Fibroblast of lung (primary cell): ENCODE results near the gene TMEM178B.

Source experiments
- CTCF ChIP-seq, 2 donors: IDR thresholded peaks in 1 of 2; conservative IDR thresholded peaks in 1 of 2; 1 replicate in 1 of 2; 2 replicates in 1 of 2; pipeline ENCODE4 v1.5.1; 2011 to 2012; ENCODE audit warnings: low read length in 2 of 2, control low read depth in 1 of 2, inconsistent platforms in 1 of 2, low read depth in 1 of 2, mild to moderate bottlenecking in 1 of 2
- EZH2 ChIP-seq: IDR thresholded peaks from 2 replicates; pipeline ENCODE4 v1.5.1; 2012; ENCODE audit warnings: low read length, control low read depth, mild to moderate bottlenecking; ENCODE audit errors: missing control alignments

- TF ChIP-seq CTCF (conservative IDR thresholded peaks at IDR 0.05 in 1 of 2, IDR thresholded peaks at IDR 0.05 in 1 of 2; ENCODE audit: low read depth in 1 of 2, low read length in 2 of 2) (no peak), EZH2 (no peak)
Measured at GRCh38 chr7:141339603-141340002, 265.7 kb downstream of the TMEM178B start.
